ENCODE measurements around the gene SVEP1.
"Not testable (repeated sequence)": the region's sequence is repeated elsewhere in the genome, so short reads cannot be mapped to it uniquely, and the experiment has no call there.

SVEP1 gene

DNA sequence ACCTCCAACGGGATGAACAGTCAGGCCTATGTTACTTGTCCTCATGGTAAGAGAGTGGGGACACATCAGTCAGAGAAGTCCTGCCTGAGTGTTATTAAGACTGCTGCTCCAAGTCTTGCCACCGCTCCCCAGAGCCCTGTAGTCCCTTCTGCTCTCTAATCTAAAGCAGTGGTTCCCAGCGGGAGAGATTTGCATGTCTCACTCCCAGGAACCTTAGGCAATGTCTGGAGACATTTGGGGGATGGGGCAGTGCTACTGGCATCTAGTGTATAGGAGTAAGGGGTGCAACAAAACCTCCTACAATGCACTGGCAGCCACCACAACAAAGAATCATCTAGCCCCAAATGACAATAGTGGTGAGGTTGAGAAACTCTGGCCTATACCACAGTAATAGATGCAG lies 2.6 kb upstream of the SVEP1 start:
- DNase-seq (ENCODE audit: low read depth, low spot score): no peak
- no peak overlapping the region for H3K4me3 ChIP-seq (ENCODE audit: low read length)

DNA sequence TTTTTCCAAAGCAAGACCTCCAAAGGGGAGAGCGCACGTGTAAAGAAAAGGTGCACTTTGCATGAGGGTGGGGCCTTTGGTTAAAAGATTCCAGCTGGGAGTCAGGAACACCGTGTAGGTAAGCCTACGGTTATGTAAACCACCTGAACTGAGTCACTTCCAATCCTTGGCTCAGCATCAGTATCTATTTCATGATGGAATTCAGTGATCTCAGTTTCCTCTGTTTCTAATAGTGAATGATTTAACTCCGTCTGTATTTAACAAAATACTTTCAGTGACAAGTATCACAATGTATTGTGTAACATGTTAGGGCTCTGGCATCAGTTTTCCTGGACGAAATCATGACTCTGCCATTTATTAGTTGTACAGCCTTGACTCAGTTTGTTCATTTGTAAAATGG lies 1.3 kb upstream of the SVEP1 start:
- no peak for DNase-seq (ENCODE audit: low read depth, low spot score)
- H3K4me3 ChIP-seq (ENCODE audit: low read length): no peak overlapping the region

DNA sequence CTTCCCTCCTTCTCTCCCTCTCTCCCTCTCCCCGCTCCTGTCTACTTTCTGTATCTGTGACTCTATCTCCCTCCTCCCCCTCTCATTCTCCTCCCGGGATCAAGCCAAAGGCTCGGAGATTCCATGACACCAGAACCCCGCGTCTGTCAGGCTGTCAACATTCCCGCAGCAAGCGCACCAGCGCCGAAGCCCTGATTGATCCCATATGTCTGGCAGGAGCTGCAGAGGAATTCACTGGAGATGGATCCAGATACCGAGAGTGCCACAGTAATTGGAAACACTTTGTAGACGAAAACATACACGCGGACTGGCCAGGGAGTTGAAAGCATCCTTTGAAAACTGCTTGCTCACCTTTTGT lies 300 bp upstream of the SVEP1 start:
- DNase-seq (ENCODE audit: low read depth, low spot score): no peak
- no peak overlapping the region for H3K4me3 ChIP-seq (ENCODE audit: low read length)

DNA sequence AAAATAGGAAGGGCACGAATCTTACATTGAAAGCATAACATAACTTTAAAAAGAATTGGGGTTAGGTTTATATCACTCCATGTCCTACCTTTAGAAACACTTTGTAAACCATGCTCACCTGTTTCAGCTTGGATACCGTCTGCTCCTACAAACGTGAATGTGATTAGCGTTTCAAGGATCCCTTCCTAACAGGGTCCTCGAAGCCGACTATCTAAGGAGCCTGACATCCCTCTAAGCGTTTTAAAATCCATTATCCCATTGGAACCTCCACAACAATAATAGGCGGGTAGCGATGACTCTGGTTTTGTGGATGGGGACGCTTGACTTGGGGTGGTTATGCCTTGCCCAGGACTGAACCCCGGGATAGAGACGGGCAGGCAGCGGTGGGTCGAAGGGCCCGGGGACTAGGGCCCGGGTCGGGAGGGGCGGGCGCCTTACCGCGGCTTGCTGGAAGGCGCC lies 937 bp downstream of the SVEP1 start:
- no peak for DNase-seq (ENCODE audit: low read depth, low spot score)
- no peak overlapping the region for H3K4me3 ChIP-seq (ENCODE audit: low read length)

DNA sequence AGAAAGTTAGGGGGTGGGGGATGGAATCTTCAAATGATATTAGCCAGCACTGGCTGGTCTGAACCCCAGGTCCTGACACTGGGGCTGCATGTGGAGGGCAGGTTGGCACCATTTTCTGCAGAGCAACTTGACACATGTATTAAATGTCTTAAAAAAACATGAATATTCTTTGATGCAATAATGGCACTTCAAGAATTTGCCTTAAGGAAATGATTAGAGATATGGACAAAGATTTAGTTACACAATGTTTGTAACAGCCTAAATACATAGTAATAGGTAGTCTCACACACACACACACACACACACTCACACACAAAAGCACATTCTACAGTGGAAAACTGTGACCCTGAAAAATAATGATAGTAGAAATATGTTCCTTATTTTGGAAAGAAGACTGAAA lies 3.6 kb downstream of the SVEP1 start:
- DNase-seq (ENCODE audit: low read depth, low spot score): no peak
- no peak overlapping the region for H3K4me3 ChIP-seq (ENCODE audit: low read length)

DNA sequence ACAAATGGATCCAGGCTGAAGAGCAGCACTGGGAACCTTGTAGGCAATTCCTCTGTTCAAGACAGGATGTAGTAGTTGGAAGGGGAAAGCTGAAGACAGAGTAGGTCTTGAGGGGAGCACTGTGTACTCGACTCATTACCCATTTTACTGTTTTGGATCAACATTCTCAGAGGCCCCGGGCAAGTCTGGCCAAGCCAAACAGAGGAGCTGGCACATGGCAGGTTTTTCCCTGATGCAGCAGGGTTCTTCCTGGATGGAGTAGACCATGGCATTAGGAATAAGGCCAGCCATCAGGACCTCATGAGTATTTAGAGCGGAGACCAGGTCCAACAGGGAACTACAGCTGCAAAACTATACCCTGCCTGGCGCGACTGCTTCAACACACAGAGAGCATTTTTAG lies 4.4 kb downstream of the SVEP1 start:
- DNase-seq (ENCODE audit: low read depth, low spot score): no peak
- H3K4me3 ChIP-seq (ENCODE audit: low read length): no peak overlapping the region

DNA sequence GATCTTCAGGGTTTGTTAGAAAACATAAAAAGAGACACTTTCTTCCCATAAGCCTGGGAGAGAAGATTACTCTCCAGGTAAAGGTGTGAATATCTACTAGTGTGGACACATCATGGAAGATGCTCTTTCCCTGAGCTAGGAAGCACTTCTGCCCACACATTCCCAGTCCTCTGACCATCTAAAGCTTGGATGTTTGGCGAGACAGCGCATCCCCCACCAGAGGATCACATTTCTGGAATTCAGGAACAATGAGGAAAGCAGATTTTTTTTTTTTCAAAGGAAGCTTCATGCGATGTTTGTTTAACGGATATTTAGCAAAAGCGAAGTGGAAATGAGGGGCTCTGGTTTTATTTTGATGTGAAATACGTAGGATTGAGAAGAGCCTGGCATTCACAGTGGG lies 6.2 kb downstream of the SVEP1 start:
- DNase-seq (ENCODE audit: low read depth, low spot score): no peak
- no peak overlapping the region for H3K4me3 ChIP-seq (ENCODE audit: low read length)

DNA sequence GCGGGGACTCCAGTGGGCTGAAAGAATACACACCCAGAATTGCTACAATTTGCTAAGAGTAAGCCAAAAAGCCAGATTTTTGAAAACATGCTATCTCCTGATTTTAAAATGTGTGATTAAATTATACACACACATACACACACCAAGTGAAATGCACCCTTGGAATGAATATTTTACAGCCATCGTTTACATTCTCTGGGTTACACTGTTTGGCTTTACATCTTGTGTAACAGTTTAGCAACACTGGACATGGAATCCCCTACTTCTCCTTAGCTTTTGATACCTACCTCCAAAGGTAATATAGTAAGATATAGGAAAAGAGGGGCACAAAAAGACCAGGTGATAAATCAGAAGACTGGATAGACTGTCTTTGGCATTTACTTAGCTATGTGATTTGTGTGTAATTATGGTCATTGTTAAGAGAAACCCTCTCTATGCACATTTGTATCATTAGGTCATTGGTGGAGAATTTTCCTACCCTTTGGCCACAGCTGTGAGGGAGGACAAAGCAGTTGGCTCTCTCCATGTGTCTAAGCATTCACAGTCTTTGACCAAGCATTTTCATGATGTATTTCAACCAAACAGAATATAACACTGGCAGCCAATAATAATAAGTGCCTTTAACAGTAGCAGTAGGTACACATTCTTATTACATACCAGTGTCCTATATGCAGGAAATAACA lies 7.6 kb downstream of the SVEP1 start:
- DNase-seq (ENCODE audit: low read depth, low spot score): no peak
- no peak overlapping the region for H3K4me3 ChIP-seq (ENCODE audit: low read length)

DNA sequence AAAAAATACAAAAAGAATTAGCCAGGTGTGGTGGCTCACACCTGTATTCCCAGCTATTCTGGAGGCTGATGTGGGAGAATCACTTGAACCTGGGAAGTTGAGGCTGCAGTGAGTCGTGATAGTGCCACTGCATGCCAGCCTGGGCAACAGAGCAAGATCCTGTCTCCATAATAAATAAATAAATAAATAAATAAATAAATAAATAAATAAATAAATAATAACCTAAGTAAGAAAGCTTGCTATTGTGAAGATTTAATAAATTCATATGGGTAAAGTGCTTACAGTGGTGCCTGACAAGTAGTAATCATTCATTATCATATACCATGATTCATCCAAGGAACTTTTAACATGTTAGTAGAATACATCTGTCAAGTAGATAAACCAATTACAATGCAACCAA lies 13.4 kb downstream of the SVEP1 start:
- no peak overlapping the region for H3K4me3 ChIP-seq (ENCODE audit: low read length)
- DNase-seq (ENCODE audit: low read depth, low spot score): no peak

DNA sequence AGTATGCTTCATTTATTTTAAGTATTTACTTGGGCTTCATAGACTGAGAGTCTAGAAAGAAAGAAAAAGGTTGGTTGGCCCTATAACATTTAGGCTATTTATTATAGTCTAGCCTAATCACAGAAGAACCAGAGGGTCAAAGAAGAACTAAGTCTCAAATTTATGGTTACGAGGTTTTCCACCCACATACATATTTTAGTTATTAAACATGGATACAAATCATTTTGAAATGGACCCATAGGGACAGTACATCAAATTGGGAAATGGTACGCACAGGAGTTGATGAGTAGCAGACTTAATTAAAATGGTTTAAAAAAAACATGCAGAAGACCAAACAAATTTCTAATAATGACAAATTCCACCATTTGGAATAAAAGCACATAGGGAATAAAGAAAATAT lies 17.7 kb downstream of the SVEP1 start:
- no peak for DNase-seq (ENCODE audit: low read depth, low spot score)
- H3K4me3 ChIP-seq (ENCODE audit: low read length): no peak overlapping the region

DNA sequence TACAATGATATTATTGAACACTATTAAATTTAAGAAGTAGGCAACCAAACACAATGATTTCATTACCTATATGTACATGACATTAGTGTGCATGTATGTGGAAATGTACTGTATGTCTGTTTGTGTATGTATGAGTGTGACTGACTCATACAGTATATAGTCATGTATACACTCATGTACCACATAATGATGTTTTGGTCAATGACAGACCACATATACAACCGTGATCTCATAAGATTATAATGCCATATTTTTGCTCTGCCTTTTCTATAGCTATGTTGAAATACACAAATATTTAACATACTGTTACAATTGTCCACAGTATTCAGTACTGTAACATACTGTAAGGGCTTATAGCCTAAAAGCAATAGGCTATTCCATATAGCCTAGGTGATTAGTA lies 19.7 kb downstream of the SVEP1 start:
- DNase-seq (ENCODE audit: low read depth, low spot score): no peak
- no peak overlapping the region for H3K4me3 ChIP-seq (ENCODE audit: low read length)

DNA sequence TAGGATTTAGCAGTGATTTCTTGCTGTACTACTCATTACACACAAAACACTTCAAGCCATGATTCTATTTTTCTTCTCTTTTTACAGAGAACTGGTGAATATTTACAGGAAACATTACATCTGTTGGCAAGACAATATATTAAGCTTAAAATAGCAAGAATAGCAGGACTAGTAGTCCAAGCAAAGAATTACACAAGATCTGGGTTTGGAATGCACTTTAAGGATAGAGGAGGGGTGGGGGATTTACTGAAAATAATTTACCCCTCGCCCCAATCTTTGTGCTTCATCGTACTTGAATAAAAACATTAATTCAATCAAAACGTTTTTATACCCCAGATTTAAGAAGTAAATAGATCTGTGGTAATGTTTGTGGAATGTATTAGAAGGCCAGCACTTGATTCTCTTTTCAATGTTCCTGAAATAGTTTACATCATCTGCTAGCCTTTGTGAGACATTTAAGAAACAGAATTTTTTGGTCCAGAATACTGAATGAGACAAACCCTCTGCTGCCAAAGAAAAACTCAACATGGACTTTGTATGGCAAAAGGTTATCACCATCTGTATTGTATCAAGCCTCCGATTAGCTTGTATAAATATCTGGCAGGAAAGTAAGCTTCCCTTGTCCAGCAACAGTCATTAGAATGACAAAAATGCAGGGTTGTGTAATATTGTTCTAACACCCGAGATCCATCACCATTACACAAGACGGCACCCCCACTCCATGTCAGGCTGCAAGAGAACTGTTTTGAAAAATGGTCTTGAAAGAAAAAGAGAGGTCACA lies 23.8 kb downstream of the SVEP1 start:
- H3K4me3 ChIP-seq (ENCODE audit: low read length): no peak overlapping the region
- no peak for DNase-seq (ENCODE audit: low read depth, low spot score)

DNA sequence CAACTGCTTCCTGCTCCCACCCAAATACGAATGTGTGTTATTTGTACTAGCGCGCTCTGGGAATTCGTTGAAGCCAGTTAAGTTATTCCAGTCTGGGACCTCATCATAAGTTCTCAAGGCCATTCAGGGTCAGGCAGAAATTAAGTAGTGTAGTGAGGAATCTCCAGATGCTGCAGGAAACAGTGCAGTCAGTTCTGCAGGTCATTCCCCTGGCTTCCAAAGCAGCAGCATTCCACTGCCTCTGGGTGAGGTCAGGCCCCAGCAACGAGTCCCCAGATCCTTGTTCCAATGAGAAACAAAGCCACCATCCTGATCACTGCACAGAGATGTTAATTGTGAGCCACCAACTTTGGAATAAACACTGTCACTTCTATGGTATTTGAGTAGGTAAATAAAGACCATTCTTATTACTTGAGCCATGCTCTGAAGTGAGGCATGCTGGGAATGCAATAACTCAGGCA lies 33.1 kb downstream of the SVEP1 start:
- DNase-seq (ENCODE audit: low read depth, low spot score): no peak

DNA sequence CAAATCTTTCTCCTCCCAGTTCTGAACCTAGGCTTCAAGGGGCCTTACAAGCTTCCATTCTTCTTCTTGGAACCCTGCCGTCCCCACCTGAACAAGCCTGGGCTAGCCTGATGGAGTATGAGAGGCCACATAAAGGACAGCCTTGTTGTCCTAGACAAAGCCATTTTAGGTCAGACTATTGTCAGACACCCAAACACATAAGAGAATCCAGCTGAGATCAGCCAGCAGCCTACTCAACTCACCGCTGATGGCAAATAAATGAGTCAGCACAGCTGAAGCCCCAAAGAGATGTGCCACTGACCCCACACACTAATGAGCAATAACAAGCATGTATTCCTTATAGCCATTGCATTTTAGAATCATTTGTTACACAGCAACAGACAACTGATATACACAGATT lies 33.8 kb downstream of the SVEP1 start:
- H3K4me3 ChIP-seq (ENCODE audit: low read length): no peak overlapping the region
- DNase-seq (ENCODE audit: low read depth, low spot score): no peak

More for the DNA sequence above, 33.1 kb downstream of the SVEP1 start:
- no peak overlapping the region for H3K4me3 ChIP-seq (ENCODE audit: low read length)

DNA sequence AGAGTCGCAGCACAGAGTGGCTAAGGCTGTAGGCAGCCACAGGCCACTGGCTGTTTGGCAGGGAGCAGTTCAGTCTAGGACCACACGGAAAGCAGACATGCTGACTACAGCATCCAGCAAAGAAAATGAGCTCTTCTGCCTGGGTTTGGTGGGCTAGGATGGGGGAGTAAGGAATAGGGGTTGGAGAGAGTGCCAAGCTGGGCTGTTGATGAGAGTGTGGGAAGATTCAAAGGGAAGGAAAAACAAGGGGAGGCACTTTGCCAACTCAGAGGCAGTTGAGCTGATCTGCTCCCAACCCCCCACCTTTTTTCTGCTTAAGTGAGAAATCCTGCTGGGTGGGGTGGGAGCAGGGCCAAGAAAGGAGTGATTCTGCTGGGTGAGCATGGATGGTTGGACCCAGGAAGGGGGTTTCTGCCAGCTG lies 35.9 kb downstream of the SVEP1 start:
- no peak overlapping the region for H3K4me3 ChIP-seq (ENCODE audit: low read length)
- DNase-seq (ENCODE audit: low read depth, low spot score): no peak

DNA sequence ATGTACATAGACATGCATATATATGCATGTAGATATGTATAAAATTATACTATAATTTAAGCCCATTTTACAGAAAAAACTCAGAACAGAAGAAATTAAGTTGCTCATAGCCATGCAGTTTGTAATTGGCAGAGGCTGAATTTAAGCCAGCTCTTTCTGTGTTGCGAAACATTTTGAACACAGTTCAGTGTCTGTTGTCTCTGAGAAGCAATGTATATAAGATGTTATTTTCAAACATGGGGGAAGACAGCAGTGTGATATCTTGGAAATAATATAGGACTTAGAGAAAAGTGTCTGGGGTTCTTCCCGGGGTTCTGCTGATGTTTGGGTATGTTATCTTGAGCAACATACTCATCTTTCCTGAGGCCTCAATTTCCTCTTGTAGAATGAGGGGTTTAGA lies 37.6 kb downstream of the SVEP1 start:
- no peak overlapping the region for H3K4me3 ChIP-seq (ENCODE audit: low read length)
- DNase-seq (ENCODE audit: low read depth, low spot score): no peak

DNA sequence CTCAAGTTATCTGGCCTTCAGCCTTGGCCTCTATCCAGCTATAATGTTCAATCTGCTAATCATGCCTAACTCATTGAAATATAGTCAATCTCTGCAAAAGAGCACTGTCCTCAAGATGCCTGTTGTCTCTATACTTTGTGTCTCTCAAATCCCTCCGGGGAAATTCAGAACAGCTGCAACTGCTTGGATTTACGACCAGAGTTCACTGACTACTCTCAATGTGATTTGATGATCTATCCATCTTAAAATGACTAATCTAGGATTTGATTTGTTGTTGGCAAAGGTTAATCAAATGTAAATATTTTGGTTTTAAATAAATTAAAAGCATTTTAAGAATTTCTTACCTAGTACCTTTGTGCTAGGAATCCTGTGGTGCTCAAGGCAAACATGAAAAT lies 40.9 kb downstream of the SVEP1 start:
- DNase-seq (ENCODE audit: low read depth, low spot score): no peak
- H3K4me3 ChIP-seq (ENCODE audit: low read length): no peak overlapping the region

DNA sequence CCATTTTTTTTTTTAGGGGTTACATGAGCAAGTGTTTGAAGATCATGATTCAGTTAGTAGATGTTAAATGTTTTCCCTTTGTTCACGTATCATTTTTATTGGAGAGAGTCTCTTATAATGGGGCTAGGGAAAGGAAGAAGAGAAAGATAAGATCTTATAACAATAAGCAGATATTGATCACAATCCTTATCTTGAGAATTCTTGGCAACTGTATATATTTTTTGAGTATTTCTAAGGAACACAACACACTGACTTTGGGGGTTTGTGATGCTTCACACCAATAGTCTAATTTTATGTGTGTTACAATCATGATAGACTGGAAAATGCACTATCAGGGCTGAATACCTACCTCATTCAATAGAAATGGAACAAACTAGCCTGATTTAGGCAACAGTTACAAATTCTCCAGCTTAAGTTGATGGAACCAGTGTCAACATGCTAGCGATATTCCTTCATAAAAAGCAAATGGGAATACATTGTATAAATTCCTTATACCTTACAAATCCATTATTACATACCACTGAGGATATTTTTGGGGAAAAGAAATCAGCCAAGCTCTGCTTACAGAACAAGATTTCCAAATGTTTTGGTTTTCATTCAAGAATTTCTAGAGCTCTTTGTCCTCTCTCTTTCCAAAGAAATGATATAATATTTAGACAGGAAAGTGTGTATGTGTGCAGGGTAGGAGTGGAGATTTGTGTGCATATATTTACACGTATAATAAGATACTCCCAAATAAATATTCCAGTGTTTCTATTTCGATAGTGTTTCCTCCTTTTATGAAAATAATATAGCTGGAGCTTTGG lies 41.5 kb downstream of the SVEP1 start:
- DNase-seq (ENCODE audit: low read depth, low spot score): no peak
- no peak overlapping the region for H3K4me3 ChIP-seq (ENCODE audit: low read length)

DNA sequence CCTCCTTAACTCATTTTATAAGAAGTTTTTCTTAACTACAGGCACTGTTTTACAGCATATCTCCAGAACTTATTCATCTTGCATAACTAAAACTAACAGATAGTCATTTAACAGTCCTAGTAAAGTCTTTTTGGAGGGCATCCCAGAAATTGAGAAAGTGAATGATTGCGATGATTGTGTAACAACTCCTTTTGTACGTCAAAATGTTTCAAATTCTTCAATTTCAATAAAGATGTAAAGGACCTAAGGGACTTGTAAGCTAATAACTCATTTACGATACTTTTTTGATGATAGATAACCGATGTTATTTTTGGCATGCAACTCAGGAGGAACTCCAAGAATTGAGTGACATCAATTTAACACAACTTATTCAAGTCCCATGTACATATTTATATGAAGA lies 42.7 kb downstream of the SVEP1 start:
- DNase-seq (ENCODE audit: low read depth, low spot score): no peak

DNA sequence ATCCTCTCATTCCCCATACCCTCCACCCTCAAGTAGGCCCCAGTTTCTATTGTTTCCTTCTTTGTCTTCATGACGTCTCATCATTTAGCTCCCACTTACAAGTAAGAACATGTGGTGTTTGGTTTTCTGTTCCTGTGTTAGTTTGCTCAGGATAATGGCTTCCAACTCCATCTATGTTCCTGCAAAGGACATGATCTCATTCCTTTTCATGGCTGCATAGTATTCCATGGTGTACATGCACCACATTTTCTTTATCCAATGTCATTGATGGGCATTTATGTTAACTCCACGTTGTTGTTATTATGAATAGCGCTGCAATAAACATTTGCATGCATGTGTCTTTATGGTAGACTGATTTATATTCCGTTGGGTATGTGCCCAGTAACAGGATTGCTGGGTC lies 45.4 kb downstream of the SVEP1 start:
- not testable (repeated sequence) for DNase-seq (ENCODE audit: low read depth, low spot score); H3K4me3 ChIP-seq (ENCODE audit: low read length)

More for the DNA sequence above, 42.7 kb downstream of the SVEP1 start:
- no peak overlapping the region for H3K4me3 ChIP-seq (ENCODE audit: low read length)

Data from Jurkat, Clone E6-1 (cell line).